IMR-90 (cell line): ENCODE results near the gene LY9. TPM values are rescaled to one million over a fixed set of nuclear protein-coding genes. Genes with fewer than 3 reads are reported as not detected.

Experiments used
- ATAC-seq: fragments of 200-7000 bp; cut with Tn5 transposase; 2 replicates; pipeline ENCODE4 v1.9.1; 2020; ENCODE audit warnings: low read depth, mild to moderate bottlenecking, moderate library complexity
- BruUV-seq: library from RNA; stranded (reverse); fragments of 400-500 nt; replicated peaks from 2 replicates; lab custom pipeline; 2021; lab: Mats Ljungman, UMichigan
- CTCF ChIA-PET: fragments of 300-600 bp; formaldehyde crosslinking; extraction: SDS; loops from one replicate; lab custom pipeline; 2021; ENCODE audit warnings: antibody characterized with exemption; lab: Yijun Ruan, JAX
- POLR2A ChIA-PET: fragments of 300-600 bp; sonication (Branson Sonifier 250); formaldehyde crosslinking; loops from one replicate; lab custom pipeline; 2022; ENCODE audit warnings: antibody characterized with exemption; ENCODE audit not compliant: unreplicated experiment; lab: Charles Lee
- DNase-seq: peaks from one replicate; pipeline ENCODE4 v3.0.0; 2013
- H2AFZ ChIP-seq: replicated peaks from 2 replicates; pipeline ENCODE3; 2013; ENCODE audit warnings: low read length, mild to moderate bottlenecking; ENCODE audit not compliant: poor library complexity
- H2AK5ac ChIP-seq: 2 replicates; pipeline ENCODE4 v1.6.1; 2013; ENCODE audit warnings: low read depth, low read length, inconsistent platforms
- H2AK9ac ChIP-seq: replicated peaks from 2 replicates; pipeline ENCODE3; 2013; ENCODE audit warnings: mild to moderate bottlenecking, low read depth, low read length, moderate library complexity; ENCODE audit not compliant: poor library complexity
- H2BK120ac ChIP-seq: 2 replicates; pipeline ENCODE4 v1.6.1; 2013; ENCODE audit warnings: low read depth, low read length, inconsistent platforms
- H2BK15ac ChIP-seq: 3 replicates; pipeline ENCODE4 v1.6.1; 2013; ENCODE audit warnings: low read depth, low read length, inconsistent platforms
- H2BK20ac ChIP-seq: 2 replicates; pipeline ENCODE4 v1.6.1; 2013; ENCODE audit warnings: low read depth, mild to moderate bottlenecking, inconsistent platforms, low read length, moderate library complexity
- H2BK5ac ChIP-seq: 2 replicates; pipeline ENCODE4 v1.6.1; 2013; ENCODE audit warnings: mild to moderate bottlenecking, low read depth, low read length, inconsistent platforms; ENCODE audit not compliant: poor library complexity, severe bottlenecking
- H3K14ac ChIP-seq: replicated peaks from 2 replicates; pipeline ENCODE4 v1.6.1; 2013; ENCODE audit warnings: low read depth, low read length, inconsistent platforms
- H3K18ac ChIP-seq: 2 replicates; pipeline ENCODE4 v1.6.1; 2013; ENCODE audit warnings: low read depth, low read length, control low read depth
- H3K23ac ChIP-seq: 2 replicates; pipeline ENCODE4 v1.6.1; 2013; ENCODE audit warnings: low read depth, low read length, inconsistent platforms
- H3K27ac ChIP-seq: 2 replicates; pipeline ENCODE4 v1.5.1; 2013; ENCODE audit warnings: mild to moderate bottlenecking, control low read depth, low read length; ENCODE audit not compliant: insufficient read depth
- H3K27me3 ChIP-seq: 2 replicates; pipeline ENCODE4 v1.6.1; 2013; ENCODE audit warnings: low read length; ENCODE audit not compliant: control insufficient read depth, insufficient read depth
- H3K36me3 ChIP-seq: 2 replicates; pipeline ENCODE4 v1.6.1; 2013; ENCODE audit warnings: low read length, mixed read lengths; ENCODE audit not compliant: control insufficient read depth, insufficient read depth
- H3K4ac ChIP-seq: 2 replicates; pipeline ENCODE4 v1.6.1; 2013; ENCODE audit warnings: low read depth, low read length, inconsistent platforms
- H3K4me1 ChIP-seq: 2 replicates; pipeline ENCODE4 v1.6.1; 2013; ENCODE audit warnings: low read length, mixed read lengths; ENCODE audit not compliant: control insufficient read depth, insufficient read depth
- H3K4me2 ChIP-seq: 2 replicates; pipeline ENCODE4 v1.6.1; 2013; ENCODE audit warnings: low read depth, mild to moderate bottlenecking, control low read depth, low read length, moderate library complexity
- H3K4me3 ChIP-seq: 2 replicates; pipeline ENCODE4 v1.5.1; 2013; ENCODE audit warnings: low read depth, mild to moderate bottlenecking, control low read depth, low read length, moderate library complexity; ENCODE audit not compliant: insufficient read depth
- H3K56ac ChIP-seq: 2 replicates; pipeline ENCODE4 v1.6.1; 2013; ENCODE audit warnings: low read length, inconsistent platforms; ENCODE audit not compliant: insufficient read depth; ENCODE audit errors: extremely low read depth
- H3K79me1 ChIP-seq, 2 experiments: 2 replicates each; pipeline ENCODE4 v1.6.1; 2013; ENCODE audit warnings: low read length in 2 of 2, inconsistent platforms in 1 of 2, low read depth in 1 of 2
- H3K9ac ChIP-seq: 2 replicates; pipeline ENCODE4 v1.6.1; 2013; ENCODE audit warnings: low read depth, low read length, control low read depth
- H3K9me1 ChIP-seq: 2 replicates; pipeline ENCODE4 v1.6.1; 2013; ENCODE audit warnings: low read length, inconsistent platforms; ENCODE audit not compliant: insufficient read depth
- H3K9me3 ChIP-seq: 2 replicates; pipeline ENCODE4 v1.6.1; 2013; ENCODE audit warnings: low read length; ENCODE audit not compliant: control insufficient read depth, insufficient read depth
- H4K20me1 ChIP-seq: 2 replicates; pipeline ENCODE4 v1.6.1; 2013; ENCODE audit warnings: low read length, inconsistent platforms; ENCODE audit not compliant: insufficient read depth
- H4K5ac ChIP-seq: 2 replicates; pipeline ENCODE4 v1.6.1; 2013; ENCODE audit warnings: mild to moderate bottlenecking, low read depth, low read length, control low read depth
- H4K8ac ChIP-seq, 2 experiments: 2 replicates each; pipeline ENCODE4 v1.6.1; 2013; ENCODE audit warnings: low read depth in 2 of 2, low read length in 2 of 2, control low read depth in 1 of 2, inconsistent platforms in 1 of 2
- H4K91ac ChIP-seq: 2 replicates; pipeline ENCODE4 v1.6.1; 2013; ENCODE audit warnings: low read depth, low read length, inconsistent platforms; ENCODE audit not compliant: insufficient read depth
- CEBPB ChIP-seq: IDR thresholded peaks from 2 replicates; pipeline ENCODE4 v1.6.1; 2012; ENCODE audit warnings: low read depth, low read length, improper control_type of control experiment
- CHD1 ChIP-seq: IDR thresholded peaks from 2 replicates; pipeline ENCODE4 v1.6.1; 2012; ENCODE audit warnings: low read depth, low read length, improper control_type of control experiment
- CTCF ChIP-seq: conservative IDR thresholded peaks from 2 replicates; pipeline ENCODE4 v1.5.1; 2012; ENCODE audit warnings: mild to moderate bottlenecking, low read depth, low read length, improper control_type of control experiment
- ELK1 ChIP-seq: fragments of 150-350 bp; IDR thresholded peaks from 2 replicates; pipeline ENCODE4 v1.6.1; 2016; ENCODE audit warnings: low read depth, mild to moderate bottlenecking, low read length, moderate library complexity, borderline replicate concordance
- FOS ChIP-seq: fragments of 150-350 bp; IDR thresholded peaks from 2 replicates; pipeline ENCODE4 v1.6.1; 2016; ENCODE audit warnings: low read depth, low read length
- MAFK ChIP-seq: IDR thresholded peaks from 2 replicates; pipeline ENCODE4 v1.6.1; 2012; ENCODE audit warnings: low read depth, low read length, improper control_type of control experiment
- MAZ ChIP-seq: IDR thresholded peaks from 2 replicates; pipeline ENCODE4 v1.6.1; 2012; ENCODE audit warnings: low read depth, mild to moderate bottlenecking, low read length, improper control_type of control experiment, moderate library complexity, borderline replicate concordance
- NFE2L2 ChIP-seq: fragments of 150-350 bp; IDR thresholded peaks from 2 replicates; pipeline ENCODE4 v1.6.1; 2016; ENCODE audit warnings: low read depth, mild to moderate bottlenecking, low read length
- RAD21 ChIP-seq: IDR thresholded peaks from 2 replicates; pipeline ENCODE4 v1.6.1; 2012; ENCODE audit warnings: low read length, improper control_type of control experiment
- RCOR1 ChIP-seq: IDR thresholded peaks from 2 replicates; pipeline ENCODE4 v1.6.1; 2012; ENCODE audit warnings: mild to moderate bottlenecking, low read length, improper control_type of control experiment; ENCODE audit not compliant: insufficient replicate concordance
- RFX5 ChIP-seq: IDR thresholded peaks from 2 replicates; pipeline ENCODE4 v1.8.0; 2012; ENCODE audit warnings: low read depth, mild to moderate bottlenecking, low read length, moderate library complexity
- USF2 ChIP-seq: fragments of 150-350 bp; IDR thresholded peaks from 2 replicates; pipeline ENCODE4 v1.6.1; 2017; ENCODE audit warnings: mild to moderate bottlenecking, antibody characterized with exemption, low read length, low read depth
- dilution Hi-C: fragments of 300-500 bp; cut with HindIII; formaldehyde crosslinking; loops from one replicate; pipeline ENCODE4 v1.14.3; 2018; ENCODE audit warnings: low sequenced_read_pairs; ENCODE audit not compliant: unreplicated experiment
- in situ Hi-C: fragments of 300-500 bp; cut with MboI; formaldehyde crosslinking; loops from 3 replicates; pipeline ENCODE4 v1.14.3; 2019; ENCODE audit warnings: low sequenced_read_pairs, inconsistent platforms, mixed read lengths
- intact Hi-C: fragments of 100-400 bp; cut with micrococcal nuclease; formaldehyde crosslinking; loops from 2 replicates; pipeline ENCODE4 v1.10.0; 2022
- polyA plus RNA-seq, 3 experiments: library from polyadenylated mRNA; depleted of rRNA; stranded (reverse); fragments of >200 nt; gene quantifications; 2 replicates each; pipeline ENCODE4 v1.2.3, GENCODE V29; 2012; ENCODE audit warnings: low replicate concordance in 1 of 3
- total RNA-seq: library from RNA; depleted of rRNA; stranded (reverse); fragments of >200 nt; gene quantifications from 2 replicates; pipeline ENCODE4 v1.2.3, GENCODE V29; 2012

Gene LY9
- total and polyA plus RNA-seq, 2 of the 4 experiments (the other 2 are of a cell fraction): not detected

GRCh38 chr1:160747717-160748116 lies 48.3 kb upstream of the LY9 start:
- H3K4me1 ChIP-seq: no peaks in the 10 kb centered on the region
- H3K56ac ChIP-seq: no peak overlapping the region
- no peaks in the 10 kb centered on the region for H4K20me1 ChIP-seq
- in situ Hi-C loops (no loop called here), intact Hi-C loops (no loop called here), dilution Hi-C loops (no loop called here)
- no peak overlapping the region for H3K14ac ChIP-seq
- ATAC-seq (no peak), DNase-seq (no peak)
- H2AK5ac ChIP-seq: no peak overlapping the region
- H3K36me3 ChIP-seq: no peaks in the 10 kb centered on the region
- no peak overlapping the region for H4K5ac ChIP-seq
- no peak overlapping the region for H2BK15ac ChIP-seq
- no peak overlapping the region for H3K4ac ChIP-seq
- no peak overlapping the region for H4K8ac ChIP-seq
- H3K23ac ChIP-seq: no peak overlapping the region
- H2BK5ac ChIP-seq: no peak overlapping the region
- H2BK20ac ChIP-seq: no peak overlapping the region
- H3K4me3 ChIP-seq: no peak overlapping the region
- H2BK120ac ChIP-seq: no peak overlapping the region
- H3K27ac ChIP-seq: no peak overlapping the region
- no peak overlapping the region for H2AFZ ChIP-seq
- no peak for TF ChIP-seq CHD1
- no peak for TF ChIP-seq MAFK
- no peak for TF ChIP-seq MAZ
- no peak for TF ChIP-seq USF2
- no peak for TF ChIP-seq NFE2L2
- no peak for TF ChIP-seq CTCF
- TF ChIP-seq CEBPB: no peak
- no peak for TF ChIP-seq RAD21
- no peak for TF ChIP-seq RFX5
- no peak for TF ChIP-seq ELK1
- TF ChIP-seq RCOR1: no peak
- no peak for TF ChIP-seq FOS
- no peak overlapping the region for H3K18ac ChIP-seq
- no peak overlapping the region for H2AK9ac ChIP-seq
- H3K9me3 ChIP-seq: no peaks in the 10 kb centered on the region
- CTCF ChIA-PET: no interaction called here
- H3K27me3 ChIP-seq: no peaks in the 10 kb centered on the region; the same call in 1 of the 2 replicates
- no TSS peak for BruUV-seq
- no peak overlapping the region for H4K91ac ChIP-seq
- POLR2A ChIA-PET: no interaction called here
- H3K4me2 ChIP-seq: no peak overlapping the region
- H3K9me1 ChIP-seq: no peaks in the 10 kb centered on the region
- no peaks in the 10 kb centered on the region for H3K79me1 ChIP-seq
- no peak overlapping the region for H3K9ac ChIP-seq
